Uterine smooth muscle cell (primary cell): ENCODE results near the gene AGRN. TPM values are rescaled to one million over a fixed set of nuclear protein-coding genes. Genes with fewer than 3 reads are reported as not detected.

ENCODE experiments used
- total RNA-seq: library from RNA; depleted of rRNA; stranded (reverse); fragments of >200 nt; gene quantifications from 2 replicates; pipeline ENCODE4 v1.2.3, GENCODE V29; 2014

AGRN gene
- 35.2 and 54.7 TPM in 2 replicates for total RNA-seq

GRCh38 chr1:1020000-1020404 lies at the start of gene AGRN:
TSS of gene AGRN (plus strand) at chr1:1020120. CDS start at chr1:1020173, 53 bp downstream.

GRCh38 chr1:981955-982558 lies 37.9 kb upstream of the AGRN start, which contains the start of gene PERM1:
TSS of gene PERM1 (minus strand) at chr1:982093. CDS start at chr1:981029, 1,064 bp downstream.

GRCh38 chr1:999725-1000356 lies 20.1 kb upstream of the AGRN start, which contains the start of gene HES4:
TSS of gene HES4 (minus strand) at chr1:1000097. CDS start at chr1:999973, 124 bp downstream.

GRCh38 chr1:1013105-1013921 lies 6.6 kb upstream of the AGRN start, which contains the start of gene ISG15:
TSS of gene ISG15 (plus strand) at chr1:1013497. CDS start at chr1:1013574, 77 bp downstream.

DNA sequence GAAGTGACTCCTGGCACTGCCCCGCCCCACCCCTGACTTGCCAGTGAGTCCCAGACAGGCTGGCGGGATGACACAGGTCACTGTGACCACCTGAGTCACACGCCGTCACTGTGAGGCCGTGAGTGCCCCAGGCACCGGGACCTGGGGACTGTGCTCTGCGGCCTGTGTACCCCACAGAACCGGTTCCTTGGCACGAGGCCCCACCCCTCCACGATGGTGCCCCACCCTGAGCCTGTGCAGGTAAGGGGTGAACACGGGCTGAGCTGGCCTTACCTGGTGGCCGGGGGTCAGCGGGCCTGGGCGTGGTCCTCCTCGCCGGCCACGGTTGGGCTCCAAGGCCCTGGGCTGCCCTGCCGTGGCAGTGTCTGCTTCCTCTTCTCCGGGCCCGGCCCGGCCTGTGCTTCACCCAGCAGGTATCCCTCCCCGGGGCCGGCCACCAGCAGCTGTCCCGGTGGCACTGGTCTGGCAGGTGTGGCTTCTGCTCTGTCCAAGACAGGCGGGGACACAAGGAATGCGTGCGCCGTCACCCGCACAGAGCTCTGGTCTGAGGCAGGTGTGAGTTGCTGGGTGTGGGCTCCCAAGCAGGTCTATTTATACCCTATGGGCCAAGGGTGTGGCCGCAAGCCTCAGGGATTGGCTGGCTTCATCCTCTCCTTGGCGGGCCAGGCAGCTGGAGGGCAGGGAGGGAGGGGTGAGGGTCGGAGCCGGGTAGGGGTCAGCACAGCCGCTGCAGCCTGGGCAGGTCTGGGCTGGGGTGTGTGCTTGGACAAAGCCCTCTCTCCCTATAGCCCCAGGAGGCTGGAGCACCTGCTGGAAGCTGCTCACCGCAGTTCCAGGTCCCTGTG lies 54.0 kb downstream of the AGRN start, which contains the start of gene RNF223:
Gene RNF223 (minus strand): TSS at position 564 of the 845 bp plus-strand sequence. CDS start 1,740 bp downstream, outside the sequence.

Other genes starting within 250 kb of the AGRN start
- 6.2 and 6.4 TPM in 2 replicates for gene SAMD11, start 96.2 kb upstream of the AGRN start, total RNA-seq
- gene NOC2L, start 60.9 kb upstream of the AGRN start, total RNA-seq = 84.2 and 155 TPM in 2 replicates
- gene KLHL17, start 59.5 kb upstream of the AGRN start, total RNA-seq = 6.9 and 11.8 TPM in 2 replicates
- gene PLEKHN1, start 53.6 kb upstream of the AGRN start, total RNA-seq = 0.75 and 0.77 TPM in 2 replicates
- not detected in 2 replicates for gene PERM1, start 38.0 kb upstream of the AGRN start, total RNA-seq
- gene HES4, start 20.0 kb upstream of the AGRN start, total RNA-seq = 2.0 and 3.7 TPM in 2 replicates
- 46.4 and 53.9 TPM in 2 replicates for gene ISG15, start 6.6 kb upstream of the AGRN start, total RNA-seq
- not detected in 2 replicates for gene RNF223, start 54.2 kb downstream of the AGRN start, total RNA-seq
- 6.2 and 10.2 TPM in 2 replicates for gene C1orf159, start 96.0 kb downstream of the AGRN start, total RNA-seq
- gene TTLL10, start 153.8 kb downstream of the AGRN start, total RNA-seq = 0.12 TPM in 1 of 2 replicates, not detected in the other
- 0.12 TPM in 1 of 2 replicates, not detected in the other for gene TNFRSF18, start 186.5 kb downstream of the AGRN start, total RNA-seq
- gene TNFRSF4, start 194.0 kb downstream of the AGRN start, total RNA-seq = 0.12 TPM in 1 of 2 replicates, not detected in the other
- 100 and 158 TPM in 2 replicates for gene SDF4, start 211.9 kb downstream of the AGRN start, total RNA-seq
- 32.0 and 35.1 TPM in 2 replicates for gene B3GALT6, start 212.1 kb downstream of the AGRN start, total RNA-seq
- 1.1 and 2.0 TPM in 2 replicates for gene C1QTNF12, start 226.6 kb downstream of the AGRN start, total RNA-seq